Neural progenitor cell (in vitro differentiated cells): ENCODE measurements around the gene ADCY1.

ENCODE experiments used
- CTCF ChIP-seq: fragments of 200-600 bp; sonication (generic); IDR thresholded peaks from 2 replicates; pipeline ENCODE4 v1.5.1; 2017; ENCODE audit warnings: antibody characterized with exemption, mild to moderate bottlenecking
- EZH2 ChIP-seq: fragments of 200-600 bp; sonication (generic); IDR thresholded peaks from 2 replicates; pipeline ENCODE4 v1.6.1; 2017; ENCODE audit warnings: antibody characterized with exemption, mild to moderate bottlenecking, moderate library complexity

GRCh38 chr7:45685619-45686240 is 111.6 kb downstream of the ADCY1 start:
- TF ChIP-seq CTCF (no peak), EZH2 (no peak)
